Measurements from ENCODE around the gene CLK2. TPM values are rescaled to one million over a fixed set of nuclear protein-coding genes. Genes with fewer than 3 reads are reported as not detected.
A peak's percentile ranks its signal among the peaks of the same experiment; 100 is the strongest.

The CLK2 gene
- total and polyA plus RNA-seq, 2 donors (not counting 3 experiments of a cell fraction or from before 2014, with no cell fraction given): 69.1 to 80.9 TPM

DNA sequence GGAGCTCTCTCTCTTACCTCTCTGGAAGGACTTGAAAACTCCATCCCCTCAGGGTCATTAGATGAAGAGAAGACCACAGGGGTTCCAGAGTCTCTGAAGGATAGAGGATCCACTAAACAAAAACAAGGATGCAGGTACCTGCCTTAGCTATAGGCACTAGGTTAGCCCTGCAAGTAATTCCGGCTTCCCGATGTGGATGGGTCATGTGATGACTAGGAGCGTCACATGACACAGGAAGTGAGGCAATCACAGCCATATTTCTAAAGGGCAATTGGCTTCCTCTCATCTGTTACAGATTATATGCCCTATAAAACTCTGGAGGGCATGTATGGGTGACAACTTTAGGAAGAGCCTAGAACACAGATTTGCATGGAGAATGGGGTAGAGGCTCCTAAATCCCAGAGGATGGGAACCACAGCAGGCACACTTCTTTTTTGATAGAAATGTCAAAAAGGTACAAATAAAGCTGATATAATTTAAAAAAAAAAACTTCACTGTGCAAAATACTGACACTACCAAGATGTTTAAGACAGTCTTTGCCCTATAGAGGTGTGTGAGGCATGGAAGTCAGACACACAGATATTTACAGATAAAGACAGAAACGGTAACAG is 32.1 kb downstream of the CLK2 start:
- Histone ChIP-seq H3K36me3 (ENCODE audit: control insufficient read depth in 2 of 2, extremely low read depth in 1 of 2, insufficient read depth in 2 of 2, low read length in 2 of 2) (peaks cover 8 to 11% of the 10 kb centered on the region in 2 experiments), H3K9me3 (replicated peaks; ENCODE audit: control insufficient read depth, insufficient read depth, low read length) (no peaks in the 10 kb centered on the region), H3K9ac (replicated peaks; ENCODE audit: extremely low read depth, insufficient read depth, low read length) (peak overlapping the region; percentile 58), H3K4me2 (ENCODE audit: insufficient read depth, low read length) (peak overlapping the region; percentile 82), H3K9me1 (replicated peaks; ENCODE audit: control insufficient read depth, extremely low read depth, insufficient read depth, low read length) (no peaks in the 10 kb centered on the region), H3K4me1 (ENCODE audit: control insufficient read depth, extremely low read depth, insufficient read depth, low read length) (peaks cover 16% of the 10 kb centered on the region), H3K27me3 (ENCODE audit: control insufficient read depth in 2 of 2, insufficient read depth in 2 of 2, low read length in 2 of 2) (no peaks in the 10 kb centered on the region), H3K4me3 (replicated peaks in 1 of 3; ENCODE audit: insufficient read depth in 1 of 3, low read depth in 1 of 3, low read length in 3 of 3) (peak overlapping the region; percentile 38 to 74 (median 46)), H2AFZ (ENCODE audit: low read depth, low read length) (peak overlapping the region; percentile 44), H3K79me2 (ENCODE audit: control insufficient read depth, insufficient read depth, low read length) (peaks cover 7% of the 10 kb centered on the region), H4K20me1 (replicated peaks; ENCODE audit: control insufficient read depth, extremely low read depth, insufficient read depth, low read length) (no peaks in the 10 kb centered on the region), H3K27ac (ENCODE audit: insufficient read depth, low read depth, low read length) (peak overlapping the region; percentile 46)
- BruUV-seq (replicated peaks): no TSS peak
- POLR2A ChIA-PET: no interaction called here
- CTCF ChIA-PET: interaction anchor here (0.8 to 2.6 kb wide), 3 partner anchors 9 to 34 kb away, joined by 3 to 16 read pairs (median 4); no protein-coding TSS in a partner anchor
- TF ChIP-seq, protein P1, sequence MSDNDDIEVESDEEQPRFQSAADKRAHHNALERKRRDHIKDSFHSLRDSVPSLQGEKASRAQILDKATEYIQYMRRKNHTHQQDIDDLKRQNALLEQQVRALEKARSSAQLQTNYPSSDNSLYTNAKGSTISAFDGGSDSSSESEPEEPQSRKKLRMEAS (IDR thresholded peaks at IDR 0.05; ENCODE audit: insufficient read depth, insufficient read length): peak; percentile 90
- TF ChIP-seq GATA2 (IDR thresholded peaks at IDR 0.05; ENCODE audit: insufficient read depth, insufficient read length, low read depth, low read length) (no peak), POLR2A (IDR thresholded peaks at IDR 0.05; ENCODE audit: low read depth, low read length) (peak; percentile 48), POLR2AphosphoS5 (IDR thresholded peaks at IDR 0.05; ENCODE audit: insufficient read depth, low read depth, low read length) (peak; percentile 32)
- intact Hi-C loops (cut with micrococcal nuclease): no loop called here
- peak; percentile 81 for DNase-seq (ENCODE audit: low read depth, low spot score)
- dilution Hi-C loops (cut with MboI; ENCODE audit: extremely low pct_ligation_motif_present, low sequenced_read_pairs): no loop called here
- FAIRE-seq: peak; percentile 85

DNA sequence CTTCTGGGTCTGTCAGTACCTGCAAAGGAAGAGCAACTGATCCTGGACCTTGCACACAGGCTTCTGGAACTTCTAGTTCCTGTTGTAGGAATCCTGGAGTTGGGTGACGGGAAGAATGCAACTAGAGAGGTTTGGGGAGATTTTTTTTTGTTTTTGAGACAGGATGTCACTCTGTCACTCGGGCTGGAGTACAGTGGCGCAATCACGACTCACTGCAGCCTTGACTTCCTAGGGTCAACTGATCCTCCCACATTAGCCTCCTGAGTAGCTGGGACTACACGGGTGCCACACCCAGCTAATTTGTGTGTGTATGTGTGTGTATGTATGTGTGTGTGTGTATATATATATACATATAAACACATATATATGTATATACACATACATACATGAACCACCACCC is 36.9 kb downstream of the CLK2 start:
- Histone ChIP-seq H3K4me1 (ENCODE audit: control insufficient read depth, extremely low read depth, insufficient read depth, low read length) (peaks cover 8% of the 10 kb centered on the region), H3K9me3 (replicated peaks; ENCODE audit: control insufficient read depth, insufficient read depth, low read length) (no peaks in the 10 kb centered on the region), H3K9me1 (replicated peaks; ENCODE audit: control insufficient read depth, extremely low read depth, insufficient read depth, low read length) (no peaks in the 10 kb centered on the region), H3K4me3 (replicated peaks in 1 of 3; ENCODE audit: insufficient read depth in 1 of 3, low read depth in 1 of 3, low read length in 3 of 3) (no peak overlapping the region), H3K79me2 (ENCODE audit: control insufficient read depth, insufficient read depth, low read length) (no peaks in the 10 kb centered on the region), H3K4me2 (ENCODE audit: insufficient read depth, low read length) (no peak overlapping the region), H3K36me3 (ENCODE audit: control insufficient read depth in 2 of 2, extremely low read depth in 1 of 2, insufficient read depth in 2 of 2, low read length in 2 of 2) (peaks cover 8 to 14% of the 10 kb centered on the region in 2 experiments), H3K27me3 (ENCODE audit: control insufficient read depth in 2 of 2, insufficient read depth in 2 of 2, low read length in 2 of 2) (no peaks in the 10 kb centered on the region), H3K27ac (ENCODE audit: insufficient read depth, low read depth, low read length) (no peak overlapping the region), H2AFZ (ENCODE audit: low read depth, low read length) (no peak overlapping the region), H3K9ac (replicated peaks; ENCODE audit: extremely low read depth, insufficient read depth, low read length) (no peak overlapping the region), H4K20me1 (replicated peaks; ENCODE audit: control insufficient read depth, extremely low read depth, insufficient read depth, low read length) (no peaks in the 10 kb centered on the region)
- dilution Hi-C loops (cut with MboI; ENCODE audit: extremely low pct_ligation_motif_present, low sequenced_read_pairs): no loop called here
- no peak for DNase-seq (ENCODE audit: low read depth, low spot score)
- intact Hi-C loops (cut with micrococcal nuclease): no loop called here
- no peak for FAIRE-seq
- no peak for TF ChIP-seq MYC (IDR thresholded peaks at IDR 0.05; ENCODE audit: low read depth, low read length)
- no peak for TF ChIP-seq POLR2A (IDR thresholded peaks at IDR 0.05; ENCODE audit: low read depth, low read length)
- no peak for TF ChIP-seq FOS (IDR thresholded peaks at IDR 0.05; ENCODE audit: borderline replicate concordance, insufficient read depth, low read length)
- no peak for TF ChIP-seq JUN (IDR thresholded peaks at IDR 0.05; ENCODE audit: borderline replicate concordance, insufficient read depth, insufficient read length, low read depth)
- TF ChIP-seq EZH2 (IDR thresholded peaks at IDR 0.05; ENCODE audit: borderline replicate concordance, low read depth, low read length, severe bottlenecking): no peak
- TF ChIP-seq, protein P1 (IDR thresholded peaks at IDR 0.05; ENCODE audit: insufficient read depth, insufficient read length): no peak
- TF ChIP-seq GATA2 (IDR thresholded peaks at IDR 0.05; ENCODE audit: insufficient read depth, insufficient read length, low read depth, low read length): no peak
- TF ChIP-seq POLR2AphosphoS5 (IDR thresholded peaks at IDR 0.05; ENCODE audit: insufficient read depth, low read depth, low read length): no peak
- TF ChIP-seq, protein P2, sequence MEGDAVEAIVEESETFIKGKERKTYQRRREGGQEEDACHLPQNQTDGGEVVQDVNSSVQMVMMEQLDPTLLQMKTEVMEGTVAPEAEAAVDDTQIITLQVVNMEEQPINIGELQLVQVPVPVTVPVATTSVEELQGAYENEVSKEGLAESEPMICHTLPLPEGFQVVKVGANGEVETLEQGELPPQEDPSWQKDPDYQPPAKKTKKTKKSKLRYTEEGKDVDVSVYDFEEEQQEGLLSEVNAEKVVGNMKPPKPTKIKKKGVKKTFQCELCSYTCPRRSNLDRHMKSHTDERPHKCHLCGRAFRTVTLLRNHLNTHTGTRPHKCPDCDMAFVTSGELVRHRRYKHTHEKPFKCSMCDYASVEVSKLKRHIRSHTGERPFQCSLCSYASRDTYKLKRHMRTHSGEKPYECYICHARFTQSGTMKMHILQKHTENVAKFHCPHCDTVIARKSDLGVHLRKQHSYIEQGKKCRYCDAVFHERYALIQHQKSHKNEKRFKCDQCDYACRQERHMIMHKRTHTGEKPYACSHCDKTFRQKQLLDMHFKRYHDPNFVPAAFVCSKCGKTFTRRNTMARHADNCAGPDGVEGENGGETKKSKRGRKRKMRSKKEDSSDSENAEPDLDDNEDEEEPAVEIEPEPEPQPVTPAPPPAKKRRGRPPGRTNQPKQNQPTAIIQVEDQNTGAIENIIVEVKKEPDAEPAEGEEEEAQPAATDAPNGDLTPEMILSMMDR (IDR thresholded peaks at IDR 0.05; ENCODE audit: extremely low read depth in 1 of 2, insufficient read depth in 1 of 2, low read depth in 1 of 2, low read length in 2 of 2): no peak
- ChIA-PET CTCF (interaction anchor here (0.7 kb wide), 1 partner anchor 29 kb away, joined by 3 read pairs; no protein-coding TSS in a partner anchor), POLR2A (no interaction called here)
- no TSS peak for BruUV-seq (replicated peaks)

Measured in endothelial cell of umbilical vein (primary cell).